NOMO-1 (cell line): ENCODE results near the gene TRAPPC3L.

ENCODE experiments used
- DNase-seq, 2 experiments: peaks; one replicate each; lab custom pipeline; 2025; ENCODE audit not compliant: unreplicated experiment in 2 of 2; lab: John Stamatoyannopoulos, UW

TRAPPC3L gene

GRCh38 chr6:116445102-116445501 is 100.4 kb downstream of the TRAPPC3L start:
- no peak for DNase-seq
